Loucy (cell line): ENCODE results near the gene XYLB.

Experiments
- H2AFZ ChIP-seq: fragments of 200-600 bp; sonication (generic); 2 replicates; pipeline ENCODE4 v1.6.0; 2016; ENCODE audit warnings: antibody characterized with exemption, mild to moderate bottlenecking, low read length, moderate library complexity
- H3F3A ChIP-seq: fragments of 200-600 bp; 2 replicates; pipeline ENCODE4 v1.6.0; 2016; ENCODE audit warnings: antibody characterized with exemption, low read depth, mild to moderate bottlenecking
- H3K27me3 ChIP-seq: fragments of 200-600 bp; sonication (generic); 2 replicates; pipeline ENCODE4 v1.6.1; 2014; ENCODE audit warnings: low read length, mild to moderate bottlenecking; ENCODE audit not compliant: insufficient read depth, poor library complexity, severe bottlenecking
- H3K36me3 ChIP-seq: fragments of 200-600 bp; sonication (generic); 2 replicates; pipeline ENCODE4 v1.6.1; 2016; ENCODE audit warnings: low read length; ENCODE audit not compliant: insufficient read depth
- H3K4me1 ChIP-seq: fragments of 200-600 bp; sonication (generic); 2 replicates; pipeline ENCODE4 v1.5.1; 2014; ENCODE audit warnings: low read length, mild to moderate bottlenecking; ENCODE audit not compliant: insufficient read depth, poor library complexity, severe bottlenecking
- H3K4me2 ChIP-seq: fragments of 200-600 bp; sonication (generic); 2 replicates; pipeline ENCODE4 v1.6.0; 2014; ENCODE audit warnings: antibody characterized with exemption, low read length, low read depth, mild to moderate bottlenecking; ENCODE audit not compliant: poor library complexity, severe bottlenecking
- H3K4me3 ChIP-seq: fragments of 200-600 bp; sonication (generic); 2 replicates; pipeline ENCODE4 v1.5.1; 2014; ENCODE audit warnings: low read length, mild to moderate bottlenecking, mixed read lengths; ENCODE audit not compliant: poor library complexity, severe bottlenecking
- H3K79me2 ChIP-seq: fragments of 200-600 bp; sonication (generic); 2 replicates; pipeline ENCODE4 v1.6.1; 2014; ENCODE audit warnings: low read length; ENCODE audit not compliant: insufficient read depth
- H3K9ac ChIP-seq: fragments of 200-600 bp; sonication (generic); 2 replicates; pipeline ENCODE4 v1.6.0; 2014; ENCODE audit warnings: mild to moderate bottlenecking, low read depth, low read length, moderate library complexity; ENCODE audit not compliant: poor library complexity, severe bottlenecking
- H3K9me2 ChIP-seq: fragments of 200-600 bp; sonication (generic); replicated peaks from 2 replicates; pipeline ENCODE4 v1.6.1; 2016; ENCODE audit warnings: low read depth, low read length, mixed read lengths
- H3K9me3 ChIP-seq: fragments of 200-600 bp; sonication (generic); 2 replicates; pipeline ENCODE4 v1.6.1; 2014; ENCODE audit warnings: mild to moderate bottlenecking, antibody characterized with exemption, low read length, low read depth; ENCODE audit not compliant: insufficient read depth
- H4K20me1 ChIP-seq: fragments of 200-600 bp; sonication (generic); 2 replicates; pipeline ENCODE4 v1.6.0; 2014; ENCODE audit warnings: antibody characterized with exemption, low read length, mild to moderate bottlenecking; ENCODE audit not compliant: insufficient read depth, poor library complexity, severe bottlenecking
- CTCF ChIP-seq: fragments of 200-600 bp; sonication (generic); conservative IDR thresholded peaks from 2 replicates; pipeline ENCODE4 v1.5.1; 2014; ENCODE audit warnings: mild to moderate bottlenecking, antibody characterized with exemption, low read length
- EZH2phosphoT487 ChIP-seq: fragments of 200-600 bp; IDR thresholded peaks from 2 replicates; pipeline ENCODE4 v1.6.1; 2018; ENCODE audit warnings: antibody characterized with exemption, mild to moderate bottlenecking, moderate library complexity, borderline replicate concordance

Gene XYLB

GRCh38 chr3:38387862-38388261, 41.3 kb downstream of the XYLB start:
- no peaks in the 10 kb centered on the region for H3K4me1 ChIP-seq
- H3F3A ChIP-seq: no peaks in the 10 kb centered on the region
- H3K36me3 ChIP-seq: peaks cover 24% of the 10 kb centered on the region; the same call in 1 of the 2 replicates
- H4K20me1 ChIP-seq: no peaks in the 10 kb centered on the region
- H3K9me2 ChIP-seq: no peaks in the 10 kb centered on the region
- no peak overlapping the region for H3K4me3 ChIP-seq
- H2AFZ ChIP-seq: no peak overlapping the region
- H3K9ac ChIP-seq: no peak overlapping the region
- peaks cover 5% of the 10 kb centered on the region; the same call in 1 of the 2 replicates for H3K9me3 ChIP-seq
- H3K4me2 ChIP-seq: no peak overlapping the region
- no peak for TF ChIP-seq EZH2phosphoT487
- TF ChIP-seq CTCF: no peak
- H3K79me2 ChIP-seq: no peaks in the 10 kb centered on the region
- H3K27me3 ChIP-seq: no peaks in the 10 kb centered on the region

- Histone ChIP-seq H3K9me2 (no peaks in the 10 kb centered on the region), H3K9ac (no peak overlapping the region)
- TF ChIP-seq CTCF (no peak), EZH2phosphoT487 (no peak)
Measured at GRCh38 chr3:38392604-38393163, 46.1 kb downstream of the XYLB start.

GRCh38 chr3:38396239-38396638, 49.7 kb downstream of the XYLB start:
- H3K9me3 ChIP-seq: no peaks in the 10 kb centered on the region
- TF ChIP-seq CTCF: no peak
- no peaks in the 10 kb centered on the region for H3K9me2 ChIP-seq
- H3K4me3 ChIP-seq: no peak overlapping the region
- no peaks in the 10 kb centered on the region for H4K20me1 ChIP-seq
- no peaks in the 10 kb centered on the region for H3K79me2 ChIP-seq
- H3K9ac ChIP-seq: no peak overlapping the region
- H3K27me3 ChIP-seq: no peaks in the 10 kb centered on the region
- no peak overlapping the region for H2AFZ ChIP-seq
- H3K4me2 ChIP-seq: no peak overlapping the region
- H3K4me1 ChIP-seq: no peaks in the 10 kb centered on the region
- peaks cover 34% of the 10 kb centered on the region; the same call in 1 of the 2 replicates for H3K36me3 ChIP-seq
- no peaks in the 10 kb centered on the region for H3F3A ChIP-seq

More at GRCh38 chr3:38392604-38393163, 46.1 kb downstream of the XYLB start:
- Histone ChIP-seq H3K79me2 (no peaks in the 10 kb centered on the region), H2AFZ (no peak overlapping the region), H3K27me3 (no peaks in the 10 kb centered on the region), H3K9me3 (no peaks in the 10 kb centered on the region), H4K20me1 (no peaks in the 10 kb centered on the region), H3K4me2 (no peak overlapping the region), H3K36me3 (peaks cover 27% of the 10 kb centered on the region; the same call in 1 of the 2 replicates), H3F3A (no peaks in the 10 kb centered on the region), H3K4me3 (no peak overlapping the region), H3K4me1 (no peaks in the 10 kb centered on the region)
